Umbilical cord (tissue), 2 donors: Measurements from ENCODE around the gene RPH3AL. TPM values are rescaled to one million over a fixed set of nuclear protein-coding genes. Genes with fewer than 3 reads are reported as not detected.
"Not testable (repeated sequence)": the region's sequence is repeated elsewhere in the genome, so short reads cannot be mapped to it uniquely, and the experiment has no call there.

Experiments
- DNase-seq: peaks from one replicate; pipeline ENCODE4 v3.0.0-alpha.2; 2015; ENCODE audit warnings: low spot score
- total RNA-seq: library from RNA; depleted of rRNA; stranded (reverse); fragments of >200 nt; gene quantifications from one replicate; pipeline ENCODE4 v1.2.3, GENCODE V29; 2014; ENCODE audit warnings: low replicate concordance; ENCODE audit not compliant: insufficient read depth

Gene RPH3AL
- total RNA-seq, 1 donor from 2014 or later, result 46.5 TPM

GRCh38 chr17:238964-239259 is 113.7 kb downstream of the RPH3AL start:
- DNase-seq, result no peak

- DNase-seq, result no peak
These were observed 114.3 kb downstream of the RPH3AL start for GRCh38 chr17:238071-238963.

- DNase-seq, result no peak
These were observed 115.1 kb downstream of the RPH3AL start for GRCh38 chr17:237406-237955.

- no peak for DNase-seq
These were observed 115.8 kb downstream of the RPH3AL start for GRCh38 chr17:236641-237405.

GRCh38 chr17:235831-236640 is 116.6 kb downstream of the RPH3AL start:
- DNase-seq, result no peak

GRCh38 chr17:234994-235830 is 117.4 kb downstream of the RPH3AL start:
- DNase-seq, result not testable (repeated sequence)

- DNase-seq, result not testable (repeated sequence)
These were observed 118.2 kb downstream of the RPH3AL start for GRCh38 chr17:234163-234993.

- no peak for DNase-seq
These were observed 119.1 kb downstream of the RPH3AL start for GRCh38 chr17:233473-233941.

GRCh38 chr17:231966-232807 is 120.4 kb downstream of the RPH3AL start:
- no peak for DNase-seq

- no peak for DNase-seq
These were observed 121.2 kb downstream of the RPH3AL start for GRCh38 chr17:231191-231965.

- no peak for DNase-seq
These were observed 122.2 kb downstream of the RPH3AL start for GRCh38 chr17:230395-230770.

GRCh38 chr17:229709-230394 is 122.8 kb downstream of the RPH3AL start:
- no peak for DNase-seq

GRCh38 chr17:228951-229708 is 123.5 kb downstream of the RPH3AL start:
- DNase-seq, result no peak

- DNase-seq, result no peak
These were observed 124.5 kb downstream of the RPH3AL start for GRCh38 chr17:227946-228615.

- no peak for DNase-seq
These were observed 125.3 kb downstream of the RPH3AL start for GRCh38 chr17:227078-227945.
